Inflammatory macrophage (primary cell): ENCODE results near the gene AK1.
"Not testable (repeated sequence)": the region's sequence is repeated elsewhere in the genome, so short reads cannot be mapped to it uniquely, and the experiment has no call there.

ENCODE experiments used
- DNase-seq, 2 donors: peaks; one replicate each; pipeline ENCODE4 v3.0.0-alpha.2; 2020 to 2022

The AK1 gene

GRCh38 chr9:127883959-127884358 is 6.5 kb upstream of the AK1 start:
- no peak for DNase-seq

- DNase-seq = not testable (repeated sequence)
Observed at GRCh38 chr9:127881715-127882114, 4.2 kb upstream of the AK1 start.

GRCh38 chr9:127880143-127880542 is 2.7 kb upstream of the AK1 start:
- DNase-seq = no peak

- DNase-seq = no peak
Observed at GRCh38 chr9:127878652-127879390, 1.3 kb upstream of the AK1 start.

GRCh38 chr9:127878001-127878651 is 651 bp upstream of the AK1 start:
- no peak for DNase-seq

GRCh38 chr9:127876764-127877562 is 512 bp downstream of the AK1 start:
- DNase-seq = no peak

- DNase-seq = no peak
Observed at GRCh38 chr9:127876026-127876763, 1.3 kb downstream of the AK1 start.

GRCh38 chr9:127875306-127875966 is 2.0 kb downstream of the AK1 start:
- DNase-seq = no peak

GRCh38 chr9:127874301-127875221 is 2.9 kb downstream of the AK1 start:
- DNase-seq = no peak

GRCh38 chr9:127873886-127874285 is 3.6 kb downstream of the AK1 start:
- DNase-seq = no peak

- DNase-seq = no peak
Observed at GRCh38 chr9:127873223-127873691, 4.2 kb downstream of the AK1 start.

- DNase-seq = peak in 1 of 2 donors; percentile 40
Observed at GRCh38 chr9:127872369-127873222, 4.9 kb downstream of the AK1 start.

- DNase-seq = peak in 1 of 2 donors; percentile 27
Observed at GRCh38 chr9:127871531-127871930, 5.9 kb downstream of the AK1 start.

- DNase-seq = no peak
Observed at GRCh38 chr9:127870887-127871286, 6.6 kb downstream of the AK1 start.

GRCh38 chr9:127870153-127870491 is 7.4 kb downstream of the AK1 start:
- DNase-seq = not testable (repeated sequence)

GRCh38 chr9:127869310-127870152 is 7.9 kb downstream of the AK1 start:
- DNase-seq = peak; percentile 90 to 92

- DNase-seq = no peak
Observed at GRCh38 chr9:127868278-127868902, 9.1 kb downstream of the AK1 start.
